HT-29 (cell line): ENCODE measurements around the gene GRM3. TPM values are rescaled to one million over a fixed set of nuclear protein-coding genes. Genes with fewer than 3 reads are reported as not detected.

Experiments
- DNase-seq: peaks from one replicate; pipeline ENCODE4 v3.0.0-alpha.2; 2015; ENCODE audit warnings: low spot score
- total RNA-seq: library from RNA; depleted of rRNA; stranded (reverse); fragments of >200 nt; shearing (Covaris generic); gene quantifications from 2 replicates; pipeline ENCODE4 v1.2.3, GENCODE V29; 2014

The GRM3 gene
- total RNA-seq, 1 experiment from 2014 or later = not detected

DNA sequence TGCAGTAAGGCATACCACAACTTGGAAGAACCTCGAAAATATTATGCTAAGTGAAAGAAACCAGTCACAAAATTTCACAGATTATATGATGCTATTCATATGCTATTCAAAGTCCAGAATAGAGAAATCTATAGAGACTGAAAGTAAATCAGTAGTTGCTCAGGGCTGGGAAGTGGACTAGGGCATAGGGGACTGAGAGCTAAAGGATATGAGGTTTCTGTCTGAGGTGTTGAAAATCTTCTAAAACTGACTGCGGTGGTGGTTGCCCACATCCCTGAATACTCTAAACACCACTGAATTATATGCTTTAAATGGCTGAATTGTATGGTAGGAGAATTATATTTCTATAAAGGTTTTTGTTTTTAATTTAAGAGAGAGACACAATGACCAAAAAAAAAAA is 254.5 kb downstream of the GRM3 start:
- DNase-seq = no peak

GRCh38 chr7:86900886-86901285 is 257.2 kb downstream of the GRM3 start:
- DNase-seq = no peak

DNA sequence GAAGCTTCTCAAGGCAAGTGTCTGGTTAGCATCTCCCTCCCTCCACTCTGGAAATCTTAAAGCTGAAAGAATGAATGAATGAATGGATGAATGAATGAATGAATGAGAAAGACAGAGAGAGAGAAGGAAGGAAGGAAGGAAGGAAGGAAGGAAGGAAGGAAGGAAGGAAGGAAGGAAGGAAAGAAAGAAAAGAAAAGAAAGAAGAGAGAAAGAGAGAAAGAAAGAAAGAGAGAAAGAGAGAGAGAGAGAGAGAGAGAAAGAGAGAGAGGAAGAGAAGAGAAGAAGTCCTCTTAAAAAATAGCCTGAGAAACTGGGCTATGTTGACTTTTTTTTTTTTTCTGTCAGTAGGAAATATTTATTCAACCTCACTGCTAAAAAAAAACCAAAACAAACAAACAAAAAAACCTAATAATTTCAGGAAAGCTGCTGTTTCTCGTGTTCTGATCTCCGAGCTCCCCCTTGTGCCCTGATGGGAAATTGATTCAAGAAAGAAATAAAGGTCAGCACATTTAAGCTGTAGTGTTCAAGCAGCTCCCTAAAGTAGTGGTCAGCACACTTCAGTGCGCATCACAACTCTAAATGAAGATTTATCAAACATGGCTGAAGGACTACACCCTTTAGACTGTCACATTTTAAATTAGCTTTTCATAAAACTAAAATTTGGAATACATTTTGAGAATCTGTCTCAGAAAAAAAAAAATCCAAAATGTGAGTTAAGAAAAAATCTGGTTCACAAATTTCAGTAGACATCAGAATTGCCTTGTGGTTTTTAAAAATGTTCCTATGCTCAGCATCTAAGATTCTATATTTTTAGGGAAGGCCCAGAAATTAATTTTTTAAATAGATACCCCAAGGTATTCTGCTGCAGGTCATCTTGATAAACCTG is 261.5 kb downstream of the GRM3 start:
- DNase-seq = peak; percentile 28

DNA sequence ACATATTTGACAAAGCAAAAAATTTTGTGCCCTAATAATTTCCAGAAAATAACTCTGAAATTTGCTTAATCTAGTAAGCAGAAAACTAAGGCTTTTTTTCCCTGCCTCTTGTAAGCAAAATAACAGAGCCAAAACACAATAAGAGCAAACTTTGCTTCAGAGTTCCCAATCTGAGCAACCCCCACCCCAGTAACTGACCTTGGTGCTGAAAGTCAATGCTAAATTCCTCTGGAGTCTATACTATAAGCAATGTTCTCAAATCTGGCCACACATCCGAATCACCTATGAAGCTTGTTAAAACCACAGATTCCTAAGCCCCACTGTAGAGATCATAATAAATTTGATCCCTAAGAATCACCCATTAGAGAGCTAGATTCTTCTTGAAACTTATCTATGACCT is 265.2 kb downstream of the GRM3 start:
- no peak for DNase-seq

GRCh38 chr7:86911659-86912058 is 267.9 kb downstream of the GRM3 start:
- peak; percentile 10 for DNase-seq

GRCh38 chr7:86913709-86914108 is 270.0 kb downstream of the GRM3 start:
- DNase-seq = no peak
